GM21390 (cell line): ENCODE data around the gene PRR19.

Experiments
- ATAC-seq: cut with Tn5 transposase; IDR thresholded peaks from one replicate; pipeline ENCODE4 v1.9.1; 2021; ENCODE audit not compliant: unreplicated experiment

Gene PRR19

DNA sequence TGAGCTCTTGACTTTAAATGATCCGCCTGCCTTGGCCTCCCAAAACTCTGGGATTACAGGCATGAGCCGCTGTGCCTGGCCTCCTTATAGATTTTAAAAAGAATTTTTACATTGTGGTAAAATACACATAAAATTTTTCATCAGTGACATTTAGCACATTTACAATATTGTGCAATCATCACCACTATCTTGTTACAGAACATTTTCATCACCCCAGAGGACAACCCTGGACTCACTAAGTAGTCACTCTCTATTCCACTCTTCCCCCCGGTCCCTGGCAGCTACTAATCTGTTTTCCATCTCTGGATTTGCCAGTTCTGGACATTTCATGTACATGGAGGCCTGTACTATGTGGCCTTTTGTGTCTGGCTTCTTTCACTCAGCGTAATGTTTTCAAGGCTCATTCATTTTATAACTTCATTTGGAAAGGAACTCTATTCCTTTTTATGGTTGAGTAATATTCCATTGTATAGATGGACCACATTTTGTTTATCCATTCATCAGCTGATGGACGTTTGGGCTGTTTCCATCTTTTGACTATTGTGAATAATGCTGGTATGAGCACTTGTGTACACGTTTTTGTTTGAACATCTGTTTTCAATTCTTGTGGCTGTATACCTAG, 43.4 kb downstream of the PRR19 start:
- no peak for ATAC-seq

DNA sequence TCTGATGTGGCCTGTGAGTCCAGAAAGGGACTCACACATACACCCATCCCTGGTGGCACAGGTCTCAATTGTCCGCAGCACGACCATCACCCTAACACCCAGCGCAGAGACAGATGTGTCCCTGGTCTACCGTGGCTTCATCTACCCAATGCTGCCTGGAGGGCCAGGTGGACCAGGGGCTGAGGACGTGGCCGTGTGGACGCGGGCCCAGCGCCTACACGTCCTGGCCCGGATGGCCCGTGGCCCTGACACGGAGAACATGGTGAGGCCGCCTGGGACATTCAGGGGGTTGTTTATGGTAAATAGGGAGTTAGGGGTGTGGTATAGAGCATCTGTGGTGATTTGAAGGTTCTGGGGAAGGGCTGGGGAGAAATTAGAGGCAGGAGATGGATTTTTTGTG, 46.3 kb downstream of the PRR19 start:
- no peak for ATAC-seq

DNA sequence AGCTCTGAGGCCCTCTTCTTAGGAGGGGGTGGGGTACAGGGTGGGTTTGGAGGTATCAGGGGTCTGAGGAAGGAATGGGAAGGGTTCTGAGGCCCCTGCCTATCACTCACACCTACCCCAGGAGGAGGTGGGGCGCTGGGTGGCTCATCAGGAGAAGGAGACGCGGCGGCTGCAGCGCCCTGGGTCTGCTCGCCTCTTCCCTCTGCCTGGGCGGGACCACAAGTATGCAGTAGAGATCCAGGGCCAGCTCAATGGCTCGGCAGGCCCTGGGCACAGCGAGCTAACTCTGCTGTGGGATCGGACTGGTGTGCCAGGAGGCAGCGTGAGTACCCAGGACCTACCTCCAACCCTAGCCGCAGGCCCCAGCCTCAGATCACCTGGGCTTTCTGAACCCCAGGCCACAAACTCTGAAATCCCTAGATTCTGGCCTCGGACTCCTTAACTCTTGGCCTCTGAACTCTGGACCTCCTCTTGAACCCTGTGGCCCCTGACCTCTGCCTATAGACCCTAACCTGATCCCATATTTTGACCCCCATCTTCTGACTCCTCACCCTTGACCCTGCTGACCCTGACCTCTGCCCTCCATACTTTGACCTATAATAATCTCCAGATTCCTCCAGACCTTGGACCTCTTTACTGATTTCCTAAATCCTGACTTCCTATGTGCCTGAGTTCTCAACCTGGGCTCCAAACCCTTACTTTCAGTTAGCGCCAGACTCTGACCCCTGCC, 47.6 kb downstream of the PRR19 start:
- ATAC-seq, result no peak

DNA sequence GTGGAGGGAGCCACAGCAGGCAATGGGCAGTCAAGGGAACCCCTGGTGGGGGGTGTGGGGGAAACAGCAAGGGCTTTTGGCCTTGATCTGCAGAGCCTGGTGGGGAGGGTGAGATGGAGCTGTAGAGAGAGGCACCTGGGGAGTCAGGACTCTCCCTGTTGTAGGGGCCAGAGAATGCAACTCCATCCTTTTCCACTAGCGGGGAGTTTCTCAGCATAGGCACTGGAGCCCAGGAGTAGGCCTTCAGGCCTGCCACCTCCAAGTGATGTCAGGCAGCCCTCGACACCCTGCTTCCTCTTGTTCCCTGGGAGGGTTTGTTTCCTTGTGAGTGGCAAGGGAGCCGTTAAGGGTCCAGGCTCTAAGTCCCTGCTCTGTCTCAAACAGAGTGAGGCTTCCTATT, 48.5 kb downstream of the PRR19 start:
- no peak for ATAC-seq

DNA sequence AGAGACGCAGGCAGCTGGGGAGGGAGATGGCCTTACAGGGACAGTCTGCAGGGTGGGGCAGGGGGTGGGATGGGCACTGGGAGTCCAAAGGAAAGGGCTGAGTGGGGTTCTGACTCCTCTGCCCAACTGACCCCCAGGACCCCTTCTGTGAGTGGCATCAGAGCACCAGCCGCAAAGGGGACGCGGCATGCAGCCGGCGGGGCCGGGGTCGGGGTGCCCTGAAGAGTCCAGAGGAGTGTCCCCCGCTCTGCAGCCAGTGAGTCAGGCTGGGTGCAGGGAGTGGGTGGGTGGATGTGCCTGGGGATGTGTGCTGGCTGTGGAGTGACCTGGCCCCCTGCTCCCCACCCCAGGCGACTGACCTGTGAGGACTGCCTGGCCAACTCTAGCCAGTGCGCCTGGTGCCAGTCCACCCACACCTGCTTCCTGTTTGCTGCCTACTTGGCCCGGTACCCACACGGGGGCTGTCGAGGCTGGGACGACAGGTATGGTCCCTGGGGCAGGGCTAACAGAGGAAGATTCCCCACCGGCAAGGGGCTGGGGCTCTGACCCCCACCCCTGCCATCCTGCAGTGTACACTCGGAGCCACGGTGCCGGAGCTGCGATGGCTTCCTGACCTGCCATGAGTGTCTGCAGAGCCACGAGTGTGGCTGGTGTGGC, 49.3 kb downstream of the PRR19 start:
- no peak for ATAC-seq

DNA sequence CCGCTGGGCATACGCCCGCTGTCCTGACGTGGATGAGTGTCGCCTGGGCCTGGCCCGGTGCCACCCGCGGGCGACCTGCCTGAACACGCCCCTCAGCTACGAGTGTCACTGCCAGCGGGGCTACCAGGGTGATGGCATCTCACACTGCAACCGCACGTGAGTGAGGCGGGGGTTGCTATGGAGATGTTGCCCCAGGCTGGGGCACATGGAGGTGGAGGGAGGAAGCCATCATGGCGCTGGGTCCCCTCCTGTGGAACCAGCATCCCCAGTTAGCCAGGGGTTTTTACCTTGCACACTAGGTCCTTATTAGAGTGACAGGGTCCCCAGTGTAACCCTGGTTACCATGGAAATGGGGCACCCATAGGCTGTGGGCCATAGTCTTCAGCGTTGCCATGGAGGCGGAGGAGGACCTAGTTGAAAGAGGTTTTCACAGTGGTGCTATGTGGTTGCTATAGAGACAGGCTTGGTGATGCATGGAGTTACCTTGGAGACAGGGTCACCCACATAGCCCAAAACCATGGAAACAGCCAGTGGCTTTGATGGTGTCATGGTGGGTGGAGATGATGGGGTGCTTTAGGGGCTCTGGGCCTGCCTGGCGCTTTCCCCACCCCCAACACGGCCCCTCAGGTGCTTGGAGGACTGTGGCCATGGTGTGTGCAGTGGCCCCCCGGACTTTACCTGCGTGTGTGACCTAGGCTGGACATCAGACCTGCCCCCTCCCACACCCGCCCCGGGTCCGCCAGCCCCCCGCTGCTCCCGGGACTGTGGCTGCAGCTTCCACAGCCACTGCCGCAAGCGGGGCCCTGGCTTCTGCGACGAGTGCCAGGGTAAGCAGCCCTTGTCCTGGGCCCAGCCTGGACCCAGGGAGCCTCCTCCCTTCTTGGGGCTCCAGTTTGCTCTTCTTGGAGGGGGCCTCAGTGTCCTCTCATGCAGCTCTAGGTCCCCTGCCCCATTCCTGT, 50.6 kb downstream of the PRR19 start:
- no peak for ATAC-seq

DNA sequence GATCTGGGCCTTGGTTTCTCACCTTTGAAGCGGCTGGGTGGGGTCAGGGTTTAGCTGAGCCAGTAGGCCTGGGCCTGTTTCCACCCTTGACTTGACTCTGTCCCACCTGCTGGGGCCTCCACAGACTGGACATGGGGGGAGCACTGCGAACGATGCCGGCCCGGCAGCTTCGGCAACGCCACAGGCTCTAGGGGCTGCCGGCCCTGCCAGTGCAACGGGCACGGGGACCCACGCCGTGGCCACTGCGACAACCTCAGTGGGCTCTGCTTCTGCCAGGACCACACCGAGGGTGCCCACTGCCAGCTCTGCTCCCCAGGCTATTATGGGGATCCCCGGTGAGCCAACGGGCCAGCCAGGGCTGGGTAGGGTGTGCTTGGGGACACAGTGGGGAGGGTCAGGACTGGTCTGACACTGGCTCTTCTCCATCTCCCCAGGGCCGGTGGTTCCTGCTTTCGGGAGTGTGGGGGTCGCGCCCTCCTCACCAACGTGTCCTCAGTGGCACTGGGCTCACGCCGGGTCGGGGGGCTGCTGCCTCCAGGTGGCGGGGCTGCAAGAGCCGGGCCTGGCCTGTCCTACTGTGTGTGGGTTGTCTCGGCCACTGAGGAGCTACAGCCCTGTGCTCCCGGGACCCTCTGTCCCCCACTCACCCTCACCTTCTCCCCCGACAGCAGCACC, 51.5 kb downstream of the PRR19 start:
- ATAC-seq, result no peak

DNA sequence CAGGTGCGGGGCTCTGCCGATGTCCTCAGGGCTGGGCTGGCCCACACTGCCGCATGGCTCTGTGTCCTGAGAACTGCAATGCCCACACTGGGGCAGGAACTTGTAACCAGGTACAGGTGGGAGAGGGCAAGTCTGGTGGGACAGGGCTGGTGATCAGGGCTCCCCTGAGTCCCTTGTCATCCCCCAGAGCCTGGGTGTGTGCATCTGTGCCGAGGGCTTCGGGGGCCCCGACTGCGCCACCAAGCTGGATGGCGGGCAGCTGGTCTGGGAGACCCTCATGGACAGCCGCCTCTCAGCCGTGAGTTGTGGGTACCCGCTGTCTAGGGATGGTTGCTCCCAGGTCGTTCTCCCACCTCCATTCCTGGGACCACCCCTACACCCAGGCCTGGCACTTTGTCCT, 54.0 kb downstream of the PRR19 start:
- ATAC-seq, result no peak

DNA sequence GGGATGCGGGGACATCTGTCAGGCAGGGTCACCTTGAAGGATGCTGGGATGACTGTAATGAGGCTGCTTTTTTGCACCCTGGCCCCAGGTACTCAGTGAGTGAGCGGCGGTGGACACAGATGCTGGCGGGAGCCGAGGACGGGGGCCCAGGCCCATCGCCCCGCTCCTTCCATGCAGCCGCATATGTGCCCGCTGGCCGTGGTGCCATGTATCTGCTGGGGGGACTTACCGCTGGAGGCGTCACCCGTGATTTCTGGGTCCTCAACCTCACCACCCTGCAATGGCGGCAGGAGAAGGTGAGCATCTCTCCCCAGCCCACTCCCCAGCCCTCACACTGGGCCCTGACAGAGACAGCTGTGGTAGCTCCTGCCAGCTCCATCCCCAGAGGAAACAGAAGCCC, 54.8 kb downstream of the PRR19 start:
- ATAC-seq, result no peak

DNA sequence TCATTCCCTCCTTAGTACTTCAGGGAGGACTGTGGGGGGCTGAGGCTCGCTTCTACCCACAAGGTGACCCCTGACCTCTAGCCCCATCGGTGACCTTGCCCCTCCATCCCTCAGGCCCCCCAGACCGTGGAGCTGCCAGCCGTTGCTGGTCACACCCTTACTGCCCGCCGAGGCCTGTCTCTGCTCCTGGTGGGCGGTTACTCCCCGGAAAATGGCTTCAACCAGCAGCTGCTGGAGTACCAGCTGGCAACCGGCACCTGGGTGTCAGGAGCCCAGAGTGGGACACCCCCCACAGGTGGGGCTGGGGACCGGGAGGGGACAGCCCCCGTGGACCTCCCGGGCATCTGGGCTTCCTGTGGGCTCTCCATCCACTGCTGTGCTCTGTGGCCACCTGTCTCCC, 55.4 kb downstream of the PRR19 start:
- ATAC-seq, result no peak
